ENCODE data around the gene FILIP1L. TPM values are rescaled to one million over a fixed set of nuclear protein-coding genes. Genes with fewer than 3 reads are reported as not detected.

Gene FILIP1L
- total RNA-seq, 1 donor from 2014 or later: 1.5 TPM

GRCh38 chr3:99951701-99952100 lies 162.6 kb downstream of the FILIP1L start:
- ChIA-PET CTCF (no interaction called here), POLR2A (no interaction called here)
- H3K27me3 Mint-ChIP-seq: no peaks in the 10 kb centered on the region
- ATAC-seq (ENCODE audit: low read depth) (no peak), DNase-seq (no peak)
- H3K36me3 Mint-ChIP-seq (ENCODE audit: low read depth): no peaks in the 10 kb centered on the region
- H3K4me3 Mint-ChIP-seq: no peak overlapping the region
- no peak for TF ChIP-seq CTCF (IDR thresholded peaks at IDR 0.05)
- intact Hi-C loops (cut with micrococcal nuclease): no loop called here
- peaks cover 1% of the 10 kb centered on the region for H3K4me1 Mint-ChIP-seq
- no peak overlapping the region for H3K27ac Mint-ChIP-seq
- no peaks in the 10 kb centered on the region for H3K9me3 Mint-ChIP-seq

- POLR2A ChIA-PET: no interaction called here
- CTCF ChIA-PET: no interaction called here
- Mint-ChIP-seq H3K4me1 (peaks cover 1% of the 10 kb centered on the region), H3K4me3 (no peak overlapping the region), H3K27ac (no peak overlapping the region), H3K9me3 (no peaks in the 10 kb centered on the region), H3K36me3 (ENCODE audit: low read depth) (no peaks in the 10 kb centered on the region), H3K27me3 (no peaks in the 10 kb centered on the region)
- intact Hi-C loops (cut with micrococcal nuclease): no loop called here
- ATAC-seq (ENCODE audit: low read depth) (no peak), DNase-seq (no peak)
- no peak for TF ChIP-seq CTCF (IDR thresholded peaks at IDR 0.05)
Measured at GRCh38 chr3:99950921-99951320, 163.4 kb downstream of the FILIP1L start.

GRCh38 chr3:99949956-99950670 lies 164.2 kb downstream of the FILIP1L start:
- POLR2A ChIA-PET: no interaction called here
- H3K4me3 Mint-ChIP-seq: no peak overlapping the region
- peaks cover 1% of the 10 kb centered on the region for H3K4me1 Mint-ChIP-seq
- H3K36me3 Mint-ChIP-seq (ENCODE audit: low read depth): no peaks in the 10 kb centered on the region
- CTCF ChIA-PET: no interaction called here
- TF ChIP-seq CTCF (IDR thresholded peaks at IDR 0.05): no peak
- DNase-seq: no peak
- H3K9me3 Mint-ChIP-seq: no peaks in the 10 kb centered on the region
- no peak for ATAC-seq (ENCODE audit: low read depth)
- H3K27ac Mint-ChIP-seq: no peak overlapping the region
- no peaks in the 10 kb centered on the region for H3K27me3 Mint-ChIP-seq
- intact Hi-C loops (cut with micrococcal nuclease): no loop called here

GRCh38 chr3:99948467-99949089 lies 165.7 kb downstream of the FILIP1L start:
- no peaks in the 10 kb centered on the region for H3K27me3 Mint-ChIP-seq
- no peak overlapping the region for H3K4me3 Mint-ChIP-seq
- no peaks in the 10 kb centered on the region for H3K9me3 Mint-ChIP-seq
- H3K4me1 Mint-ChIP-seq: peaks cover 1% of the 10 kb centered on the region
- H3K36me3 Mint-ChIP-seq (ENCODE audit: low read depth): no peaks in the 10 kb centered on the region
- POLR2A ChIA-PET: no interaction called here
- intact Hi-C loops (cut with micrococcal nuclease): no loop called here
- no peak overlapping the region for H3K27ac Mint-ChIP-seq
- no peak for TF ChIP-seq CTCF (IDR thresholded peaks at IDR 0.05)
- no peak for DNase-seq
- CTCF ChIA-PET: no interaction called here
- no peak for ATAC-seq (ENCODE audit: low read depth)

GRCh38 chr3:99947356-99947755 lies 166.9 kb downstream of the FILIP1L start:
- intact Hi-C loops (cut with micrococcal nuclease): no loop called here
- no peak for TF ChIP-seq CTCF (IDR thresholded peaks at IDR 0.05)
- no peaks in the 10 kb centered on the region for H3K36me3 Mint-ChIP-seq (ENCODE audit: low read depth)
- H3K9me3 Mint-ChIP-seq: no peaks in the 10 kb centered on the region
- ATAC-seq (ENCODE audit: low read depth): no peak
- no peaks in the 10 kb centered on the region for H3K27me3 Mint-ChIP-seq
- H3K27ac Mint-ChIP-seq: no peak overlapping the region
- CTCF ChIA-PET: no interaction called here
- POLR2A ChIA-PET: no interaction called here
- no peaks in the 10 kb centered on the region for H3K4me1 Mint-ChIP-seq
- DNase-seq: no peak
- no peak overlapping the region for H3K4me3 Mint-ChIP-seq
